HCT116 (cell line): Measurements from ENCODE around the gene TMEM51.

Experiments used
- ATF3 ChIP-seq: IDR thresholded peaks from 2 replicates; pipeline ENCODE4 v1.6.1; 2012
- CEBPB ChIP-seq: IDR thresholded peaks from 2 replicates; pipeline ENCODE4 v1.6.1; 2012; ENCODE audit warnings: low read depth
- CTCF ChIP-seq, 3 experiments: fragments of 200-600 bp in 1 of 3; sonication (generic) in 1 of 3; IDR thresholded peaks in 2 of 3; conservative IDR thresholded peaks in 1 of 3; 2 replicates each; pipeline ENCODE4 v1.5.1; 2012 to 2017; ENCODE audit warnings: low read depth in 2 of 3, low read length in 2 of 3, antibody characterized with exemption in 1 of 3, borderline replicate concordance in 1 of 3, control low read depth in 1 of 3, mild to moderate bottlenecking in 1 of 3, mixed read lengths in 1 of 3, mixed run types in 1 of 3, moderate library complexity in 1 of 3; ENCODE audit not compliant: insufficient read depth in 1 of 3
- EZH2 ChIP-seq: fragments of 200-600 bp; sonication (generic); IDR thresholded peaks from 2 replicates; pipeline ENCODE4 v1.6.1; 2017; ENCODE audit warnings: antibody characterized with exemption, mixed run types
- EZH2phosphoT487 ChIP-seq: fragments of 200-600 bp; IDR thresholded peaks from 2 replicates; pipeline ENCODE4 v1.6.1; 2018; ENCODE audit warnings: antibody characterized with exemption, borderline replicate concordance
- MAX ChIP-seq: IDR thresholded peaks from 2 replicates; pipeline ENCODE4 v1.6.1; 2012
- POLR2A ChIP-seq: IDR thresholded peaks from 2 replicates; pipeline ENCODE4 v1.7.0; 2011; ENCODE audit warnings: borderline replicate concordance; ENCODE audit not compliant: insufficient read depth, insufficient read length; ENCODE audit errors: extremely low read depth
- POLR2AphosphoS5 ChIP-seq: IDR thresholded peaks from 2 replicates; pipeline ENCODE4 v1.6.1; 2011; ENCODE audit warnings: mild to moderate bottlenecking, low read depth, low read length, moderate library complexity
- RAD21 ChIP-seq: IDR thresholded peaks from 2 replicates; pipeline ENCODE4 v1.6.1; 2012; ENCODE audit warnings: low read depth, mild to moderate bottlenecking
- REST ChIP-seq: IDR thresholded peaks from 2 replicates; pipeline ENCODE4 v1.6.1; 2012; ENCODE audit warnings: low read depth
- SIN3A ChIP-seq: IDR thresholded peaks from 2 replicates; pipeline ENCODE4 v1.6.1; 2012; ENCODE audit warnings: low read depth
- SRF ChIP-seq: IDR thresholded peaks from 2 replicates; pipeline ENCODE4 v1.6.1; 2012; ENCODE audit warnings: low read depth
- TCF7L2 ChIP-seq: IDR thresholded peaks from 2 replicates; pipeline ENCODE4 v1.7.0; 2011; ENCODE audit warnings: borderline replicate concordance, inconsistent platforms; ENCODE audit not compliant: insufficient read depth, insufficient read length; ENCODE audit errors: extremely low read depth

- TF ChIP-seq REST = no peak
- no peak for TF ChIP-seq ATF3
- no peak for TF ChIP-seq EZH2
- no peak for TF ChIP-seq CTCF (IDR thresholded peaks at IDR 0.05 in 2 of 3, conservative IDR thresholded peaks at IDR 0.05 in 1 of 3; ENCODE audit: borderline replicate concordance in 1 of 3, insufficient read depth in 1 of 3, low read depth in 2 of 3, low read length in 2 of 3)
- TF ChIP-seq SIN3A = no peak
- no peak for TF ChIP-seq TCF7L2
- no peak for TF ChIP-seq MAX
- no peak for TF ChIP-seq POLR2A
- no peak for TF ChIP-seq SRF
- TF ChIP-seq RAD21 = no peak
- no peak for TF ChIP-seq POLR2AphosphoS5
- TF ChIP-seq CEBPB = no peak
- TF ChIP-seq EZH2phosphoT487 = no peak
These were observed 45.6 kb upstream of the TMEM51 start for GRCh38 chr1:15107911-15108310.
